ENCODE measurements around the gene SLC19A1.

SLC19A1 gene

GRCh38 chr21:45557616-45558043 lies 15.4 kb upstream of the SLC19A1 start:
- no peak for DNase-seq

GRCh38 chr21:45556645-45557615 lies 14.7 kb upstream of the SLC19A1 start:
- DNase-seq = peak; percentile 48

DNA sequence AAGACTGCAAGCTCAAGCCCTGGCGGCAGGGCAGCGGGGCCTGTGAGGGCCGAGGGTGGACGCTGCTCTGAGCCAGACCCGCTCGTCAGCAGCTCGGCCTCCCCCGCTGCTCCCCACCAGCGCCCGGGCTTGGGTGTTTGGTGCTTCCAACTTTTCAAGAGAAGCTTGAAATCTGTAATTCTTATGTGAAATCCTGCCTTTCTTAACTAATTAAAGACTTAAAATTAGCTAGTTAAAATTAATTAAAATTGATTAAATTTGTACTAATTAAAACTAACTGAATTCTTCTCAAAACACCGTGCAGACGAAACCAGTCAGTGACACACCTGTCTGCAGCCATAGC lies 14.0 kb upstream of the SLC19A1 start:
- DNase-seq = no peak

- peak; percentile 60 for DNase-seq
These were observed 13.5 kb upstream of the SLC19A1 start for GRCh38 chr21:45555557-45556301.

- no peak for DNase-seq
These were observed 13.0 kb upstream of the SLC19A1 start for GRCh38 chr21:45555251-45555556.

GRCh38 chr21:45554477-45555175 lies 12.4 kb upstream of the SLC19A1 start:
- DNase-seq = peak; percentile 86

GRCh38 chr21:45552696-45553391 lies 10.6 kb upstream of the SLC19A1 start:
- no peak for DNase-seq

- no peak for DNase-seq
These were observed 9.8 kb upstream of the SLC19A1 start for GRCh38 chr21:45551783-45552695.

- DNase-seq = no peak
These were observed 9.1 kb upstream of the SLC19A1 start for GRCh38 chr21:45551316-45551715.

DNA sequence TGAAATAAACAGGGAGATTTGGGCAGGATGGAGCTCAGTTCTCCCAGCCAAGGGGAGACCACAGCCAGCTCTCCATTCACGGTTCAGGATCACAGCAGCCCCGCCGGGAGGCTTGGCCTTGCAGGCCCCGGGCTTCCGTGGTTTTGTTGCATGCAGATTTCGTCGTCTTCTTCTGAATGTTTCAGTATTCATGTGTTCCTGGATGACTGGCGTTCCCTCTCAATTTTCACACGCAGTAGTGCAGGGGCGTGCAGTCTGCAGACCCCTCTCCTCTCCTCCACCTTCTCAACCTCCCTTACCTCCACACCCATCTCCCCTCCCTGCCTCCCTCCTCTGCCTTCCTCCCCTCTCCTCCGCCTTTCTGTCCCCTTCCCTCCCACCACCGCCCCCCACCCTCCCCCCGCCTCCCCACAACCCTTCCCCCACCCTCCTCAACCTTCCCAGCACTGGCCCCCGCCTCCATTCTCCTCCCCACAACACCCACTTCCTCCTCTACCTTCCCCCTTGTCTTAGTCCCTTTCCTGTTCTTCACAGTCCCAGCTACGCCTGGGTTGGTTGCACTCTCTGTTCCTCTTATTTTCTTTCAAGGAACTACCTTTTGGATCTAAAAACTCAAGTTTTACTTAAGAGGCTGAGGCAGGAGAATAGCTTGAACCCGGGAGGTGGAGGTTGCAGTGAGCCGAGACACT lies 8.4 kb upstream of the SLC19A1 start:
- peak; percentile 37 for DNase-seq

DNA sequence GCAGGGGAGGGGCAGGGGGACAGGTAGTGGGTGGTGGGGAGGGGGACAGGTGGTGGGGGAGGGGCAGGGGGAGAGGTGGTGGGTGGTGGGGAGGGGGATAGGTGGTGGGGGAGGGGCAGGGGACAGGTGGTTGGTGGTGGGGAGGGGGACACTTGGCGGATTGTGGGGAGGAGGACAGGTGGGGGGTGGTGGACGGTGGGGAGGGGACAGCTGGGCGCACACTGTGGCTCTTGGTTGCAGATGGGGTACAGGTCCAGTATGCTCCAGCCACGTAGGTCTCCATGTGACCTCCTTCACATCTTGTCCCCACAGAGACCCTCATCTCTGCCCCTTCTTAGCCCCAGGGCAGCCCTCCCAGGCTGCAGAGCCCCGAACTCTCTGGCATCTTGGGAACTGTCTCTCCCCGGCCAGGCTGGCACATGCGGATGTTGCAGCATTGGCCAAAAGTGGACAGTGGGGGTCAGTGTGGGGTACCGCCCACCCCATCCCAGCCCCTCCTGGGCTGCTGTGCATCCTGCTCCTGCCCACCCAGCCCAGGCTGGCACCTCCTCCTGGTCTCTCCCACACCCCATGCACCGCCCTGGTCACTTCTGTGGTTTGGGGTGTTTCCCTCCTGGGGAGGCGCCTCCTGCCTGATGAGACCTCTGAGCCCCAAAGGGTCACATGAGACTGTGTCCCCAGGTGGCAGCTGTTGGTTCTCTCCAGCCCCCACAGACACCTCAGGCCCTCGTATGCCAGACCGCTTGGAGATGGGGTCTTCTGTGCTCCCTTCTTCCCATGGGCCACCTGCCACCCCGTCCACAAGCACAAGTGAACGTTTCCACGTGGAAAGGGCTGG lies 7.6 kb upstream of the SLC19A1 start:
- DNase-seq = no peak

- no peak for DNase-seq
These were observed 6.7 kb upstream of the SLC19A1 start for GRCh38 chr21:45548711-45549491.

GRCh38 chr21:45547545-45547900 lies 5.3 kb upstream of the SLC19A1 start:
- DNase-seq = no peak

- no peak for DNase-seq
These were observed 4.7 kb upstream of the SLC19A1 start for GRCh38 chr21:45546636-45547544.

GRCh38 chr21:45545691-45546531 lies 3.7 kb upstream of the SLC19A1 start:
- DNase-seq = no peak

DNA sequence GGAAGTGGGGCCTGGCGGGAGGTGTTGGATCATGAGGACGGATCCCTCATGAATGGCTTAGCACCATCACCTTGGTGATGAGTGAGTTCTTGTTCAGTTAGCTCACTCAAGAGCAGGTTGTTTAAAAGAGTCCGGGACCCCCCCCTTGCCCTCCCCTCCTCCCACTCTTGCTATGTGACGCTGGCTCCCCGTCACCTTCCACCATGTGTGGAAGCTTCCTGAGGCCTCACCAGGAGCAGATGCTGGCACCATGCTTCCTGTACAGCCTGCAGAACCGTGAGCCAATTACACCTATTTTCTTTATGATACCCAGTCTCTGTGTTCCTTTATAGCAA lies 3.0 kb upstream of the SLC19A1 start:
- no peak for DNase-seq

DNA sequence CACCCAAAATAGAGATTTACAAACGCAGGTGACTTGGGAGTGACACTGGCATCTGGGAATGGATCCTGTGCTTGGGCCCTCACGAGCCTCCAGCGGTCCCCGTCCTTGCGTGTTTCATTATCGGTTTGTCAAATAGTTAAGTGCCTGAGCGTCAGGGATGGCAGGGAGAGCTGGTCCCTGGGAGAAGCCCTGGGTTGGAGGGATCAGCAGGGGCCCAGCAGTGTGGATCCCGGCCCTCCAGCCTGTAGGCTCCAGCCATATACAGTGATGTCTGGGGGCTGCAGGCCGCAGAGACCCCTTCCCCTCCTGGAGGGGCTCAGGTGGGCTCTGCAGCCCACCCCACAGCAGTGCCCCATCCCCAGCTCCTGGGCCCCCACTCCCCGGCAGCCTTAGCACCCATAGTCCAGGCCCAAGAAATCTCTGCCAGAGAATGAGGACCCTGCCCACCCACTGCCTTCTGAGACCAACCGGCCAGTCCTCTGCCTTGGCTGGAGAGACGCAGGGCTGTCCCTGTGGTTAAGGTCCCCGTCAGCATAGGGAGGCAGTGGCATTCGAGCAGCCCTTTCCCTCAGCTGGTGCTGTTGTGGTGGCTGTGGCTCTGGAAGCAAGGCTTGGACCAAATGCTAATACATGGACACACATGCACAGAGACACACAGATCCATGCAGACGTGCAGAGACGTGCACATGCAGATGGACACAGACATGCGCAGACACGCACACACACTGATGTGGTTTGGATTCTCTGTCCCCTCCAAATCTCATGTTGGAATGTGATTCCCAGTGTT lies 2.4 kb upstream of the SLC19A1 start:
- no peak for DNase-seq

Measured in midbrain (tissue), 1 donor.